ENCODE measurements around the gene ATG9B.

The ATG9B gene

GRCh38 chr7:150998341-150998740 lies 26.0 kb downstream of the ATG9B start:
- no peak for DNase-seq

- no peak for DNase-seq
These were observed 26.5 kb downstream of the ATG9B start for GRCh38 chr7:150997817-150998216.

GRCh38 chr7:150997075-150997511 lies 27.2 kb downstream of the ATG9B start:
- DNase-seq = no peak

- no peak for DNase-seq
These were observed 27.8 kb downstream of the ATG9B start for GRCh38 chr7:150996376-150997074.

- no peak for DNase-seq
These were observed 29.3 kb downstream of the ATG9B start for GRCh38 chr7:150994838-150995510.

- DNase-seq = peak; percentile 41
These were observed 30.0 kb downstream of the ATG9B start for GRCh38 chr7:150994141-150994837.

- no peak for DNase-seq
These were observed 30.8 kb downstream of the ATG9B start for GRCh38 chr7:150993511-150993910.

GRCh38 chr7:150992833-150993302 lies 31.4 kb downstream of the ATG9B start:
- DNase-seq = no peak

- DNase-seq = no peak
These were observed 32.1 kb downstream of the ATG9B start for GRCh38 chr7:150992051-150992640.

- DNase-seq = no peak
These were observed 33.7 kb downstream of the ATG9B start, which contains the start of gene NOS3 for GRCh38 chr7:150990416-150991186. Gene NOS3, plus strand, starts transcription at chr7:150991017. Its CDS starts 2,787 bp downstream, at chr7:150993804.

GRCh38 chr7:150989456-150989855 lies 34.8 kb downstream of the ATG9B start:
- no peak for DNase-seq

- peak; percentile 12 for DNase-seq
These were observed 35.8 kb downstream of the ATG9B start for GRCh38 chr7:150988230-150989226.

- DNase-seq = no peak
These were observed 37.7 kb downstream of the ATG9B start for GRCh38 chr7:150986556-150986955.

- peak; percentile 62 for DNase-seq
These were observed 38.2 kb downstream of the ATG9B start for GRCh38 chr7:150986099-150986512.

- no peak for DNase-seq
These were observed 40.4 kb downstream of the ATG9B start for GRCh38 chr7:150983893-150984368.

GRCh38 chr7:150982351-150982750 lies 41.9 kb downstream of the ATG9B start:
- no peak for DNase-seq

GRCh38 chr7:150981644-150982043 lies 42.6 kb downstream of the ATG9B start:
- DNase-seq = no peak

GRCh38 chr7:150980663-150981062 lies 43.6 kb downstream of the ATG9B start:
- DNase-seq = no peak

GRCh38 chr7:150979713-150980390 lies 44.4 kb downstream of the ATG9B start:
- DNase-seq = no peak

- DNase-seq = no peak
These were observed 46.0 kb downstream of the ATG9B start, which contains the start of gene KCNH2 for GRCh38 chr7:150978126-150978789. Gene KCNH2, minus strand, starts transcription at chr7:150978321. Its CDS starts 408 bp downstream, at chr7:150977913.
